ENCODE results near the gene LIMD2. TPM values are rescaled to one million over a fixed set of nuclear protein-coding genes. Genes with fewer than 3 reads are reported as not detected.

The LIMD2 gene
- total and polyA plus RNA-seq, 2 experiments from 2014 or later = 58.8 to 74.1 TPM

DNA sequence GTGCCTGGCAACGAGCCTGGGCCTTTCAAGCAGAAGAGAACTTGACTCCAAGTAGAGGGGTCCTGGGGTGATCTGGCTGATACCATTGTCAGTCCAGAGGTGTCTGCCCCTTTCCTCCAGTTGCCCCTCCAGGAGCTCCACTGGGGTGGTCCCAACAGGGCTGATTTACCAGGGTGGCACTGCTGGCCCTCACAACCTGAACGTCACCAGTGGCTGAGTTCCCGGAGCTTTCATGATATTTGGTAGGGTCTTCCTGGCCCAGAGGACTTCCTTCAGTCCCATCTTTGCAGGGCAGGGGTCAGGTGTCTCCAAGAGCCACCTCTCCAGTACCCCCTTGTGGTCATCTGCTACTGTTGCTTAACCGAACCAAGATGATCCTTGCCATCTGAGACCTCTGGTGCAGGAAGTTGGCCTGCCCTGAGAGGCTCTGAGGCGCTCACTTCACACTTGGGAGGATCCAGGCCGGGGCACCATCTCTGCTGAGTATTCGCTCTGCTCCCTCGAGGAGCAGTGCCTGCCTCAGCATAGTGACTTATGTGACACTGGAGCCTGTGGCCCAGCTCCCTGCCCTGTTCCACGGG lies 3.5 kb downstream of the LIMD2 start:
- TF ChIP-seq, protein P1, sequence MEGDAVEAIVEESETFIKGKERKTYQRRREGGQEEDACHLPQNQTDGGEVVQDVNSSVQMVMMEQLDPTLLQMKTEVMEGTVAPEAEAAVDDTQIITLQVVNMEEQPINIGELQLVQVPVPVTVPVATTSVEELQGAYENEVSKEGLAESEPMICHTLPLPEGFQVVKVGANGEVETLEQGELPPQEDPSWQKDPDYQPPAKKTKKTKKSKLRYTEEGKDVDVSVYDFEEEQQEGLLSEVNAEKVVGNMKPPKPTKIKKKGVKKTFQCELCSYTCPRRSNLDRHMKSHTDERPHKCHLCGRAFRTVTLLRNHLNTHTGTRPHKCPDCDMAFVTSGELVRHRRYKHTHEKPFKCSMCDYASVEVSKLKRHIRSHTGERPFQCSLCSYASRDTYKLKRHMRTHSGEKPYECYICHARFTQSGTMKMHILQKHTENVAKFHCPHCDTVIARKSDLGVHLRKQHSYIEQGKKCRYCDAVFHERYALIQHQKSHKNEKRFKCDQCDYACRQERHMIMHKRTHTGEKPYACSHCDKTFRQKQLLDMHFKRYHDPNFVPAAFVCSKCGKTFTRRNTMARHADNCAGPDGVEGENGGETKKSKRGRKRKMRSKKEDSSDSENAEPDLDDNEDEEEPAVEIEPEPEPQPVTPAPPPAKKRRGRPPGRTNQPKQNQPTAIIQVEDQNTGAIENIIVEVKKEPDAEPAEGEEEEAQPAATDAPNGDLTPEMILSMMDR (IDR thresholded peaks at IDR 0.05; ENCODE audit: low read depth, low read length) = peak; percentile 48
- no peak overlapping the region for H3K27ac ChIP-seq
- DNase-seq (ENCODE audit: low read depth in 1 of 2, low spot score in 1 of 2) = peak; percentile 47 to 53
- H3K4me1 ChIP-seq (ENCODE audit: low read depth) = no peaks in the 10 kb centered on the region
- H3K36me3 ChIP-seq = no peaks in the 10 kb centered on the region
- no peak overlapping the region for H3K4me3 ChIP-seq
- no peaks in the 10 kb centered on the region for H3K27me3 ChIP-seq
- H3K9me3 ChIP-seq (ENCODE audit: low read depth) = no peaks in the 10 kb centered on the region

DNA sequence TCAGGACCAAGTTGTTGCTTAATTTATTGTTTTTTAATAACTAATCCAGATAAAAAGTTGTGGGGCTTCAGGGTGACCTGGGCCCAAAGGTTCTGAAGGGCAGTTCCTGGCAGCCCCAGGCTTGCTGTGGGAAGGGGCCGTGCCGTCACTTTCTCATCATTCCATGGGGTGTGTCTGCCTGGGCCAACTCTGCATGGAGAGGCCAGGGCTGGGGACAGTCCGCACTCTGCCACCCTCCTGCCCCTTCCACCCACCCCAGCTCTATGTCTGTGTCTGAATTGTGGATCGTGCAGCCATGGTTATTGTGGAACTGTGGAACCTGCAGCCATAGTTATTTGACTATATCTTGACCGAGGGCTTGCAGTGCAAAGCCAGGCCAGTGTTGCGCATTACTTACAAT lies 4.0 kb downstream of the LIMD2 start:
- no peaks in the 10 kb centered on the region for H3K36me3 ChIP-seq
- no peak for DNase-seq (ENCODE audit: low read depth in 1 of 2, low spot score in 1 of 2)
- no peak overlapping the region for H3K27ac ChIP-seq

DNA sequence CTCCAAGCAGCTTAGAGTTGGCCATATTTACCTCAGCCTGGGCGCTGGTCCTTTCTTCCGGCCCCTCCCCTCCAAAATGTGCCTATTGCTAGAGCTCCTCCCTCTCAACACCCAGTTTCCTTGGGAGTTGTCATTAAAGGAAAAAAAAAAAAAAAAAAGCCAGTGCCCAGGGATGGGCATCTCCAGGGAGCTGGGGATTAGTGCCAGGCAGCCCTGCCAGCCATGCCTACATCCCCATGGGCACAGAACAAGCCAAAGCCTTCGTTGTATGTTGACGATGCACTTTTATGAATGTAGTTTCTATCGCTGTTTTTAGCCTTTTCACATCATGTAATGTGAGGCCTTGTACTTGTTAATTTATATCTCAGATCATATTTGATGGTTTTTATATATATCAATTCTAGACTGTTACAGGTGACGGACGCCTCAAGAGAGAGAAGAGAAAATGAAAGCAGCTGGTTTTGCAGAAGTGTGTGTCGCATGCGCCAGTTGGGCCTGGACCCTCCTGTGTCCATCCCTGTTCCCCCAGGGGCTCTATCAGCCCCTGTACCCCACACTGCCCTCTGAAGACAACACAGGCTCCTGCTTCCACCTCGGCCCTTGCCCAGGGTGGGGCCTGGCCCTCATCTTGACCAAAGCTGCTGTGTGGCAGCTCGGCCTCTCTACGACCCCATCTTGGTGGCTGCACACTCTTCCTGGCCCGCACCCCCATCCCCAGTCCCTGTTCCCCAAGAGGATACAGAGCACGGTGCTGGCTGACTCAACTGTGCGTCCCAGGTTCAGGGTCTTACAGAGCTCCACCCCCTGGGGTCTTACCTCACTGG lies 4.8 kb downstream of the LIMD2 start:
- H3K27ac ChIP-seq = no peak overlapping the region
- TF ChIP-seq, protein P1 (IDR thresholded peaks at IDR 0.05; ENCODE audit: low read depth, low read length) = no peak
- DNase-seq (ENCODE audit: low read depth in 1 of 2, low spot score in 1 of 2) = no peak
- no peak overlapping the region for H3K4me3 ChIP-seq
- H3K27me3 ChIP-seq = no peaks in the 10 kb centered on the region
- no peaks in the 10 kb centered on the region for H3K9me3 ChIP-seq (ENCODE audit: low read depth)
- H3K36me3 ChIP-seq = no peaks in the 10 kb centered on the region
- H3K4me1 ChIP-seq (ENCODE audit: low read depth) = no peaks in the 10 kb centered on the region

More for the DNA sequence above, 4.0 kb downstream of the LIMD2 start:
- H3K27me3 ChIP-seq = no peaks in the 10 kb centered on the region
- no peaks in the 10 kb centered on the region for H3K9me3 ChIP-seq (ENCODE audit: low read depth)
- H3K4me3 ChIP-seq = no peak overlapping the region
- TF ChIP-seq, protein P1 (IDR thresholded peaks at IDR 0.05; ENCODE audit: low read depth, low read length) = no peak
- H3K4me1 ChIP-seq (ENCODE audit: low read depth) = no peaks in the 10 kb centered on the region

DNA sequence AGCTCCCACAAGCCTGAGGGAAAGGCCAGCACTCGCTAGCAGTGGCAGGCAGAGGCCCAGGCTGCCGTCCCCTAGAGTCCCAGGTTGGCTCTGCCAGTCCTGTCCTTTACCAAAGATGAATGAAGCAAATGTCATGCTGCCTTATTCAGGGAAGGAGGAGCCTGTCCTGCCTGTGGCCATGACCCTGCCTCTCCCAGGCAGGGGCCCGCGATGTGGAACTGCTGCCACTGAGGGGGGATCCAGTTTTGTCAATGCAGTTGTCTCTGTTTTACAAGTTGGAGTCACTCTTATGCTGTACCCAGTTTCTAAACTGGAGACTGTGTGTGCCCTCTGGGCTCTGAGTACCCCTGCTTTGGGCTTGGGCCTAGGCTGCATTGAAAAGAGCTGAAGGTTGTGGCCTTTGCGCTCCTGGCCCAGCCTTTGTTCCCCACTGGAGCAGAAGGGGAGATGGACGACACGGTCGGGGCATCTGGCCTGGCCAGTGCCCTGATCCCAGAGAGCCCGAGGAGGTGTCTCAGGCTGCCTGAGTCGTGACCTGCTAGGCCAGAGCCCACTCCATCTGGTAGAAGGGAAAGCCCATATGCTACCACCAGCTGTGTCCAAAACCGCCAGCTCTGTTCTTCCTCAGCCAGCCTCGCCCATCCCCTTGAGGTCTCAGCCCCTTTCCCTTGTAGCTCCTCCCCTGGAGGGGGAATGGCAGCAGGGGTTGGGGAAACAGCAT lies 5.5 kb downstream of the LIMD2 start:
- no peaks in the 10 kb centered on the region for H3K9me3 ChIP-seq (ENCODE audit: low read depth)
- peak in 1 of 2 donors; percentile 6 for DNase-seq (ENCODE audit: low read depth in 1 of 2, low spot score in 1 of 2)
- H3K4me3 ChIP-seq = no peak overlapping the region
- TF ChIP-seq, protein P1 (IDR thresholded peaks at IDR 0.05; ENCODE audit: low read depth, low read length) = no peak
- H3K36me3 ChIP-seq = peaks cover 3% of the 10 kb centered on the region
- no peaks in the 10 kb centered on the region for H3K4me1 ChIP-seq (ENCODE audit: low read depth)
- no peaks in the 10 kb centered on the region for H3K27me3 ChIP-seq
- no peak overlapping the region for H3K27ac ChIP-seq

DNA sequence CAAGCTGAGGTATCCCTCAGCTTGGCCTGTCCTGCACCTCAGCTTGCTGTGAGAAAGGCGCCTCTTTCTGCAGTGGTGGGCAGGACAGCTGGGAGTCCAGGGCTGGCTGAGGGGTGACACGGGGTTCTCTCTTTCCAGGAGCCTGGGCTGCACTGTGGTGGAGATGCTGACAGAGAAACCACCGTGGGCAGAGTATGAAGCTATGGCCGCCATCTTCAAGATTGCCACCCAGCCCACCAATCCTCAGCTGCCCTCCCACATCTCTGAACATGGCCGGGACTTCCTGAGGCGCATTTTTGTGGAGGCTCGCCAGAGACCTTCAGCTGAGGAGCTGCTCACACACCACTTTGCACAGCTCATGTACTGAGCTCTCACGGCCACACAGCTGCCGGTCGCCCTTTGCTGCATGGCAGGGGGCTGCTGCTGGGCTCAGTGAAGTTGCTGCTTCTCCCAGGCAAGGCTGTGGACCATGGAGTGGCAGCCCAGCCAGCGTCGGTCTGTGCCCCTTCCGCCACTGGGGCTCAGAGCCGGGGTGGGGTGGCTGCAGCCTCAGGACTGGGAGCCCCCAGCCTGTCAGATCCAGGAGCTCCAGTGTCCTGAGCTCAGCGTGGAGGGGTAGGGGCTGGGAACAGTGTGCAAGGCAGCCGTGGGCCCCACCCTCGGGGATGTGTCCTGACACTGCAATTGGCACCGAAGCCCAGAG lies 6.4 kb downstream of the LIMD2 start:
- H3K4me3 ChIP-seq = no peak overlapping the region
- H3K27me3 ChIP-seq = no peaks in the 10 kb centered on the region
- H3K4me1 ChIP-seq (ENCODE audit: low read depth) = no peaks in the 10 kb centered on the region
- H3K36me3 ChIP-seq = peaks cover 4% of the 10 kb centered on the region
- no peaks in the 10 kb centered on the region for H3K9me3 ChIP-seq (ENCODE audit: low read depth)
- H3K27ac ChIP-seq = no peak overlapping the region
- no peak for DNase-seq (ENCODE audit: low read depth in 1 of 2, low spot score in 1 of 2)
- TF ChIP-seq, protein P1 (IDR thresholded peaks at IDR 0.05; ENCODE audit: low read depth, low read length) = no peak

All from cardiac muscle cell (in vitro differentiated cells and primary cell).